Liver (tissue), 3 donors: ENCODE measurements around the gene TMEM167A.

Experiments used
- CTCF ChIP-seq: fragments of 150-350 bp; IDR thresholded peaks from 2 replicates; pipeline ENCODE4 v1.5.1; 2017; ENCODE audit warnings: improper control_type of control experiment, low read depth, low read length; ENCODE audit not compliant: missing input control
- GABPA ChIP-seq, 2 donors: IDR thresholded peaks in 1 of 2; conservative IDR thresholded peaks in 1 of 2; 2 replicates each; pipeline ENCODE4 v1.6.1; 2016; ENCODE audit warnings: antibody characterized with exemption in 2 of 2, mild to moderate bottlenecking in 1 of 2, moderate library complexity in 1 of 2
- HNF4A ChIP-seq, 2 donors: conservative IDR thresholded peaks; 2 replicates each; pipeline ENCODE4 v1.6.1; 2016; ENCODE audit warnings: antibody characterized with exemption in 2 of 2, mild to moderate bottlenecking in 2 of 2
- MAX ChIP-seq: IDR thresholded peaks from 2 replicates; pipeline ENCODE4 v1.6.1; 2016; ENCODE audit warnings: antibody characterized with exemption
- RAD21 ChIP-seq, 2 donors: IDR thresholded peaks; 2 replicates each; pipeline ENCODE4 v1.6.1; 2016; ENCODE audit warnings: antibody characterized with exemption in 2 of 2, mild to moderate bottlenecking in 2 of 2
- REST ChIP-seq: IDR thresholded peaks from 2 replicates; pipeline ENCODE4 v1.6.1; 2016; ENCODE audit warnings: antibody characterized with exemption, mild to moderate bottlenecking
- RXRA ChIP-seq, 2 donors: IDR thresholded peaks; 2 replicates each; pipeline ENCODE4 v1.6.1; 2017 to 2018; ENCODE audit warnings: antibody characterized with exemption in 2 of 2, mild to moderate bottlenecking in 1 of 2
- TF ChIP-seq, protein P1 (sequence below): IDR thresholded peaks from 2 replicates; pipeline ENCODE4 v1.6.1; 2016; ENCODE audit warnings: antibody characterized with exemption
- donor health status: healthy.
- donor health status: healthy.

GRCh38 chr5:83084336-83084735, 7.1 kb upstream of the TMEM167A start:
- TF ChIP-seq REST = no peak
- TF ChIP-seq RXRA (IDR thresholded peaks at IDR 0.05) = no peak
- TF ChIP-seq CTCF = no peak
- no peak for TF ChIP-seq HNF4A (conservative IDR thresholded peaks at IDR 0.05)
- no peak for TF ChIP-seq RAD21 (IDR thresholded peaks at IDR 0.05)
- no peak for TF ChIP-seq GABPA (IDR thresholded peaks at IDR 0.05 in 1 of 2, conservative IDR thresholded peaks at IDR 0.05 in 1 of 2)
- TF ChIP-seq, protein P1, sequence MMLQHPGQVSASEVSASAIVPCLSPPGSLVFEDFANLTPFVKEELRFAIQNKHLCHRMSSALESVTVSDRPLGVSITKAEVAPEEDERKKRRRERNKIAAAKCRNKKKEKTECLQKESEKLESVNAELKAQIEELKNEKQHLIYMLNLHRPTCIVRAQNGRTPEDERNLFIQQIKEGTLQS = no peak
- TF ChIP-seq MAX = no peak
